ENCODE measurements around the gene KCMF1. TPM values are rescaled to one million over a fixed set of nuclear protein-coding genes. Genes with fewer than 3 reads are reported as not detected.
A peak's percentile ranks its signal among the peaks of the same experiment; 100 is the strongest.

The KCMF1 gene
- total and polyA plus RNA-seq, 10 of the 15 experiments (the other 5 are each of a cell fraction or from before 2014, with no cell fraction given): 8.4 to 124 (median 43.0) TPM

DNA sequence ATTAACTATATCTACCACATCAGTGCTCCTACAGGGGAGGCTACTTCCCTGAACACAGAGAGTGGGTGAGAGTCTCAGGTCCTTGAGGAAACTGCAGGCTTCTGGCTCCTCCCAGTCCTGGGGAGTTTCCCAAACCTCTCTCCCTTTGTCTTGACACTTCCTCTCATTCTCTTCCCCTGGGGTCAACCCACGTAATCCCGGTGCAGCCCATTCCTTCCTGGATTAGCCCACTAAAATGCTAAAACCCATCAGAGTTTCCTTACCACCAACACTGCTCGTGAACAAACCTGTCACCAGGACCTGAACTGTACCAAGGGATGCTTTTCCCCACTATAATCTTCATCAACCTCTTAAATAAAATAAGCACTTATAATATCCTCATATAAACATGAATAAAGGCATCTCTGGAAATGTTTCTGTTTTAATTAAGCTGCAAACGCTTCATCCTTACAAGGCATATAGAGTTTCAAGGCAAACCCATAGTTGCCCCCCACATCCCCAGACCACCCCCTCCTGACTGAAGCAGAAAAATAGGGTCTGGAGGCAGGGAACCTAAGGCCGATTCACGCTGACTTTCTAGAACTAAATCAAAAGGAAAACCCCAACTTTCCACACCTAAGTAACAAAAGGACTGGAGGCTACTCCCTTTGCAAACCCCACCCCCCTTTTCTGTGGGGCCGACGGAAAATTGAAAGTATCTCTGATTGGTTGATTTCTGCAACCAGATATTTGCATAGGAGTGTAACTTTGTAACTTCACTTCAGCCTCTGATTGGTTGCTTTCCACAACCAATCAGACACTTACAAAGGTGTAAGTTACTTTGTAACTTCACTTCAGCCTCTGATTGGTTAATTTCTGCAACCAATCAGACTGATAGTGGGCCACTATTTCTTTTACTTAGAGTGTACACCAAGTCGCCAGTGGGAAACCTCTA lies 46.5 kb upstream of the KCMF1 start (continued):
- TF ChIP-seq, protein P1, sequence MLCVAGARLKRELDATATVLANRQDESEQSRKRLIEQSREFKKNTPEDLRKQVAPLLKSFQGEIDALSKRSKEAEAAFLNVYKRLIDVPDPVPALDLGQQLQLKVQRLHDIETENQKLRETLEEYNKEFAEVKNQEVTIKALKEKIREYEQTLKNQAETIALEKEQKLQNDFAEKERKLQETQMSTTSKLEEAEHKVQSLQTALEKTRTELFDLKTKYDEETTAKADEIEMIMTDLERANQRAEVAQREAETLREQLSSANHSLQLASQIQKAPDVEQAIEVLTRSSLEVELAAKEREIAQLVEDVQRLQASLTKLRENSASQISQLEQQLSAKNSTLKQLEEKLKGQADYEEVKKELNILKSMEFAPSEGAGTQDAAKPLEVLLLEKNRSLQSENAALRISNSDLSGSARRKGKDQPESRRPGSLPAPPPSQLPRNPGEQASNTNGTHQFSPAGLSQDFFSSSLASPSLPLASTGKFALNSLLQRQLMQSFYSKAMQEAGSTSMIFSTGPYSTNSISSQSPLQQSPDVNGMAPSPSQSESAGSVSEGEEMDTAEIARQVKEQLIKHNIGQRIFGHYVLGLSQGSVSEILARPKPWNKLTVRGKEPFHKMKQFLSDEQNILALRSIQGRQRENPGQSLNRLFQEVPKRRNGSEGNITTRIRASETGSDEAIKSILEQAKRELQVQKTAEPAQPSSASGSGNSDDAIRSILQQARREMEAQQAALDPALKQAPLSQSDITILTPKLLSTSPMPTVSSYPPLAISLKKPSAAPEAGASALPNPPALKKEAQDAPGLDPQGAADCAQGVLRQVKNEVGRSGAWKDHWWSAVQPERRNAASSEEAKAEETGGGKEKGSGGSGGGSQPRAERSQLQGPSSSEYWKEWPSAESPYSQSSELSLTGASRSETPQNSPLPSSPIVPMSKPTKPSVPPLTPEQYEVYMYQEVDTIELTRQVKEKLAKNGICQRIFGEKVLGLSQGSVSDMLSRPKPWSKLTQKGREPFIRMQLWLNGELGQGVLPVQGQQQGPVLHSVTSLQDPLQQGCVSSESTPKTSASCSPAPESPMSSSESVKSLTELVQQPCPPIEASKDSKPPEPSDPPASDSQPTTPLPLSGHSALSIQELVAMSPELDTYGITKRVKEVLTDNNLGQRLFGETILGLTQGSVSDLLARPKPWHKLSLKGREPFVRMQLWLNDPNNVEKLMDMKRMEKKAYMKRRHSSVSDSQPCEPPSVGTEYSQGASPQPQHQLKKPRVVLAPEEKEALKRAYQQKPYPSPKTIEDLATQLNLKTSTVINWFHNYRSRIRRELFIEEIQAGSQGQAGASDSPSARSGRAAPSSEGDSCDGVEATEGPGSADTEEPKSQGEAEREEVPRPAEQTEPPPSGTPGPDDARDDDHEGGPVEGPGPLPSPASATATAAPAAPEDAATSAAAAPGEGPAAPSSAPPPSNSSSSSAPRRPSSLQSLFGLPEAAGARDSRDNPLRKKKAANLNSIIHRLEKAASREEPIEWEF (IDR thresholded peaks at IDR 0.05; ENCODE audit: insufficient replicate concordance, low read depth, low read length): no peak
- TF ChIP-seq ZNF207 (IDR thresholded peaks at IDR 0.05; ENCODE audit: borderline replicate concordance) (no peak), IKZF2 (IDR thresholded peaks at IDR 0.05) (peak; percentile 79 to 82), STAT1 (conservative IDR thresholded peaks at IDR 0.05) (no peak), FOXM1 (IDR thresholded peaks at IDR 0.05; ENCODE audit: low read depth, low read length) (no peak), MTA2 (IDR thresholded peaks at IDR 0.05; ENCODE audit: low read depth) (peak; percentile 28; the same call in 1 of the 2 replicates), CHD2 (IDR thresholded peaks at IDR 0.05; ENCODE audit: borderline replicate concordance, low read depth, low read length) (0 out of 2 replicates have a peak, but pooled peaks have one; percentile 37), SMAD5 (IDR thresholded peaks at IDR 0.05; ENCODE audit: low read depth) (no peak), HCFC1 (IDR thresholded peaks at IDR 0.05; ENCODE audit: low read length) (no peak), WRNIP1 (IDR thresholded peaks at IDR 0.05; ENCODE audit: borderline replicate concordance, low read depth, low read length) (no peak), NFIC (IDR thresholded peaks at IDR 0.05; ENCODE audit: low read depth, low read length) (no peak), MYC (IDR thresholded peaks at IDR 0.05; ENCODE audit: insufficient read depth, insufficient read length, insufficient replicate concordance, low read length, severe bottlenecking) (no peak), ETV6 (conservative IDR thresholded peaks at IDR 0.05 in 1 of 2, IDR thresholded peaks at IDR 0.05 in 1 of 2; ENCODE audit: borderline replicate concordance in 1 of 2, low read depth in 1 of 2) (no peak), NFYA (IDR thresholded peaks at IDR 0.05; ENCODE audit: borderline replicate concordance, low read depth, low read length) (peak; percentile 35; the same call in 1 of the 2 replicates)
- TF ChIP-seq, protein P2, sequence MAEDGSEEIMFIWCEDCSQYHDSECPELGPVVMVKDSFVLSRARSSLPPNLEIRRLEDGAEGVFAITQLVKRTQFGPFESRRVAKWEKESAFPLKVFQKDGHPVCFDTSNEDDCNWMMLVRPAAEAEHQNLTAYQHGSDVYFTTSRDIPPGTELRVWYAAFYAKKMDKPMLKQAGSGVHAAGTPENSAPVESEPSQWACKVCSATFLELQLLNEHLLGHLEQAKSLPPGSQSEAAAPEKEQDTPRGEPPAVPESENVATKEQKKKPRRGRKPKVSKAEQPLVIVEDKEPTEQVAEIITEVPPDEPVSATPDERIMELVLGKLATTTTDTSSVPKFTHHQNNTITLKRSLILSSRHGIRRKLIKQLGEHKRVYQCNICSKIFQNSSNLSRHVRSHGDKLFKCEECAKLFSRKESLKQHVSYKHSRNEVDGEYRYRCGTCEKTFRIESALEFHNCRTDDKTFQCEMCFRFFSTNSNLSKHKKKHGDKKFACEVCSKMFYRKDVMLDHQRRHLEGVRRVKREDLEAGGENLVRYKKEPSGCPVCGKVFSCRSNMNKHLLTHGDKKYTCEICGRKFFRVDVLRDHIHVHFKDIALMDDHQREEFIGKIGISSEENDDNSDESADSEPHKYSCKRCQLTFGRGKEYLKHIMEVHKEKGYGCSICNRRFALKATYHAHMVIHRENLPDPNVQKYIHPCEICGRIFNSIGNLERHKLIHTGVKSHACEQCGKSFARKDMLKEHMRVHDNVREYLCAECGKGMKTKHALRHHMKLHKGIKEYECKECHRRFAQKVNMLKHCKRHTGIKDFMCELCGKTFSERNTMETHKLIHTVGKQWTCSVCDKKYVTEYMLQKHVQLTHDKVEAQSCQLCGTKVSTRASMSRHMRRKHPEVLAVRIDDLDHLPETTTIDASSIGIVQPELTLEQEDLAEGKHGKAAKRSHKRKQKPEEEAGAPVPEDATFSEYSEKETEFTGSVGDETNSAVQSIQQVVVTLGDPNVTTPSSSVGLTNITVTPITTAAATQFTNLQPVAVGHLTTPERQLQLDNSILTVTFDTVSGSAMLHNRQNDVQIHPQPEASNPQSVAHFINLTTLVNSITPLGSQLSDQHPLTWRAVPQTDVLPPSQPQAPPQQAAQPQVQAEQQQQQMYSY (CRISPR knock-in tag; IDR thresholded peaks at IDR 0.05): no peak
- TF ChIP-seq, protein P3, sequence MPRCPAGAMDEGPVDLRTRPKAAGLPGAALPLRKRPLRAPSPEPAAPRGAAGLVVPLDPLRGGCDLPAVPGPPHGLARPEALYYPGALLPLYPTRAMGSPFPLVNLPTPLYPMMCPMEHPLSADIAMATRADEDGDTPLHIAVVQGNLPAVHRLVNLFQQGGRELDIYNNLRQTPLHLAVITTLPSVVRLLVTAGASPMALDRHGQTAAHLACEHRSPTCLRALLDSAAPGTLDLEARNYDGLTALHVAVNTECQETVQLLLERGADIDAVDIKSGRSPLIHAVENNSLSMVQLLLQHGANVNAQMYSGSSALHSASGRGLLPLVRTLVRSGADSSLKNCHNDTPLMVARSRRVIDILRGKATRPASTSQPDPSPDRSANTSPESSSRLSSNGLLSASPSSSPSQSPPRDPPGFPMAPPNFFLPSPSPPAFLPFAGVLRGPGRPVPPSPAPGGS (IDR thresholded peaks at IDR 0.05; ENCODE audit: borderline replicate concordance, insufficient read depth, low read depth, low read length, poor library complexity, severe bottlenecking): no peak
